GM19455 (cell line): ENCODE measurements around the gene GSTM5.
"Not testable (repeated sequence)": the region's sequence is repeated elsewhere in the genome, so short reads cannot be mapped to it uniquely, and the experiment has no call there.

Experiments used
- ATAC-seq: cut with Tn5 transposase; IDR thresholded peaks from one replicate; pipeline ENCODE4 v1.9.1; 2021; ENCODE audit not compliant: unreplicated experiment

The GSTM5 gene

DNA sequence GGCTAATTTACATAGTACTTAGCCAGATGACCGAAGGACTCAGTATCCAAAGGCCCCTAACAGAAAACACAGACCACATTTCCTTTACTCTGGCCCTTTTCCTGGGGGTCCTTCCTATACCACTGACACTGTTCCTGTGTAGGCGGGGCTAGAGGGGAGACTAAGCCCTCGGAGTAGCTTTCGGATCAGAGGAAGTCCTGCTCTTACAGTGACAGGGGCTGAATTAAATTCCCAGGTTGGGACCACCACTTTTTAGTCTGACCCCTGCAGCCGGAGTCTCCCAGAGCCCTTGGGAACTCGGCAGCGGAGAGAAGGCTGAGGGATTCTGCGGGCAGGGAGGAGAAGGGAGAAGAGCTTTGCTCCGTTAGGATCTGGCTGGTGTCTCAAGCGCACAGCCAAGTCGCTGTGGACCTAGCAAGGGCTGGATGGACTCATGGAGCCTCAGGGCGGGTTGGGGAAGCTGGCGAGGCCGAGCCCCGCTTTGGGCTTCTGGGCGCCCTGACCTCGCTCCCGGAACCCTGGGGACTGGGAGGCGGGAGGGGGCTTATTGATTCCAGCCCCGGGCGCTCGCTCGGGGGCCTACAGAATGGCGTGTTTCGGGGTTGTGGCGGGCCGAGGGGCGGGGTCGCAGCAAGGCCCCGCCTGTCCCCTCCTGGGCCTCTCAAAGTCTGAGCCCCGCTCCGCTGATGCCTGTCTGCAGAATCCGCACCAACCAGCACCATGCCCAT lies at the start of gene GSTM5:
Gene GSTM5 (plus strand): TSS at position 659 of the 728 bp plus-strand sequence. CDS start 62 bp downstream, at position 721.
- not testable (repeated sequence) for ATAC-seq

DNA sequence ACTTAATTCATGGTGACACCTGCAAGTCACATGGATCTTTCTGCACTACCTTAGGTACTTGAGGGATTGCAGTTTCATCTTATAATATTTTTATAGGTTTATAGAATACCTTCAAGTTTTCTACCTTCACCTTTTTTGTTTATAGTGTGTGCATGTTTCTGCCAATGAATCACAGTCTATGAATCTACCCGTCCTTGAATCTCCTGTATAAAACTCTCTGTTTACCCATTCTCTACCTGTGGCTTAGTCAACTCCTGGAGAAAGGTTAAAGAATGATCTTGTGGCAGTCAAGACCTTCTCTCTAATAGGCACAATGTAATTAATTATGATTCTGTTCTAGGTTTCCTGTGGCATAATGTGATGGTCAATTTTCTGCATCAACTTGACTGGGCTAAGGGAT lies 47.4 kb upstream of the GSTM5 start:
- ATAC-seq, result no peak

DNA sequence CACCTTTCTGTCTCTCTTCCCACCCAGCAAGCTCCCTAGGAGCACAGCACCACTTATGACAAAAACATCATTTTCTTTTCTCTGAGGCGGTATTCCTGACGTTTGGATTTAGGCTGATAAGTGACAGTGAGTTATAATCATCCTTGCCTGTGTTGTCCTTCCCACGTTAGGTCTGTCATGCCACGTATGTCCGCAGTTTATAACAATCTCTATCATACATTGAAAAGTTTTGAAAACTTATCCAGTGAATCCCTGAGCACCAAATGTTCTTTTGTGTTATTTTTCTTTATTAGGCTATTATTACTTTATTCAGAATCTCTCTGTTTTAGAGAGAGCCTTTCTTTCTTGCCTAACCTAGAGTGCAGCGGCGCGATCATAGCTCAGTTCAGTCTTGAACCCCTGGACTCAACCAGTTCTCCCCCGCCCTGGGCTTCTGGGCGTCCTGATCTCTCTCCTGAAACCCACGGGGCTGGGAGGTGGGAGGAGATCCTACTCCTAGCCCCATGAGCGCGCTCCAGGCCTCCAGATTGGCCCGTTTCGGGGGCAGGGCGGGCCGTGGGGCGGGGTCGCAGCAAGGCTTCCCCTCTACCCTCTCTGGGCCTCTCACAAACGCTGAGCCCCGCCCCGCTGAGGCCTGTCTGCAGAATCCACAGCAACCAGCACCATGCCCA lies 44.5 kb upstream of the GSTM5 start, which contains the start of gene GSTM2:
Gene GSTM2 (plus strand): TSS at position 606 of the 671 bp plus-strand sequence. CDS start 59 bp downstream, at position 665.
- peak; percentile 88 for ATAC-seq

DNA sequence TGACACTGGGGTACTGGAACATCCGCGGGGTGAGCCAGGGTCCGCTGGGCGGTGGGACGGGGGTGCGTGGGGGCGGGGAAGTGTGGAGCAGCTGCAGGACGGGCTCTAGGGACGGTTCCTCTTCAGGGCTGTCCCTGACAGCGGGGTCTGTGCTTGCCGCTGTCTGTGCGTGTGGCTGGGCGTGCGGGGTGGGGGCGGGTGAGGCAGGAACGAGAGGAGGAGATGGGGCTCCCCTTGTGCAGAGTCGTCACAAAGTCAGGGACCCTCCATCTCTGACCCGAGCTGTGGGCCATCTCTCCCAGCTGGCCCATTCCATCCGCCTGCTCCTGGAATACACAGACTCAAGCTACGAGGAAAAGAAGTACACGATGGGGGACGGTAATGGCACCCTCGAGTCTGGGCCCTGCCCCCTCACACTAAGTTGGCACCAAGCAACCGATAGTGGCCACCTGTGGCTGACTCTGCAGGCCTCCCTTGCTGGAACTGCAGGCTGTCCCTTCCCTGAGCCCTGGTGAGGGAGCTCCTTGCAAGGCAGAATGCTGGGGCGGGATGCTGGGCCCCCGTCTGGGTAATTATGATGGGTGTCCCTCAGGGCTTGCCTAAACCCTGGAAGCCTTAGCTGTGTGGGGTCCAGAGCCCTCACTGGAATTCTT lies 43.8 kb upstream of the GSTM5 start:
- no peak for ATAC-seq

DNA sequence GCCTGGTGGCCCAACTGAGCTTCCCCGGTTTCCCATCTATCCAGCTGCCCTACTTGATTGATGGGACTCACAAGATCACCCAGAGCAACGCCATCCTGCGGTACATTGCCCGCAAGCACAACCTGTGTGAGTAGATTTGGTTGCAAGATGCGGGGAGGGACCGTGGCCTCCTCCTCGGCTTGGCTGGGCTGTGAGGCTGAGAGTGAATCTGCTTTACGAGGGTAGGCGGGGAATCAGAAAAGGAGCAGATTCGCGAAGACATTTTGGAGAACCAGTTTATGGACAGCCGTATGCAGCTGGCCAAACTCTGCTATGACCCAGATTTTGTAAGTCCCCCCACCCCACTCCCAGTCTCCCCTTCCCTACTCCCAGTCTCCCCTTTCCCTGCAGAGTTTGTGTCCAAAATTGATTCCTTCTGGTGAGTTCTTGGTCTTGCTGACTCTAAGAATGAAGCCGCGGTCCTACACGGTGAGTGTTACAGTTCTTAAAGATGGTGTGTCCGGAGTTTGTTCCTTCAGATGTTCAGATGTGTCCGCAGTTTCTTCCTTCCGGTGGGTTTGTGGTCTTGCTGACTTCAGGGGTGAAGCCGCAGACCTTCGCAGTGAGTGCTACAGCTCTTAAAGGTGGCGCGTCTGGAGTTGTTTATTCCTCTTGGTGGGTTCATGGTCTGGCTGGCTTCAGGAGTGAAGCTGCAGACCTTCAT lies 42.7 kb upstream of the GSTM5 start:
- ATAC-seq, result no peak

DNA sequence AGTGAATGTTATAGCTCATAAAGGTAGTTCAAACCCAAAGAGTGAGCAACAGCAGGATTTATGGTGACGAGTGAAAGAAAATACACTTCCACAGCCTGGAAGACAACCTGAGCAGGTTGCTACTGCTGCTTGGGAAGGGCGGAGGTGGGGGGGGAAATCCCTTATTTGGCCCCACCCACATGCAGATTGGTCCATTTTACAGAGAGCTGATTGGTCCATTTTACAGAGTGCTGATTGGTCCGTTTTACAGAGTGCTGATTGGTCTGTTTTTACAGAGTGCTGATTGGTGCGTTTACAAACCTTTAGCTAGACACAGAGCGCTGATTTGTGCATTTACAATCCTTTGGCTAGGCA lies 42.1 kb upstream of the GSTM5 start:
- ATAC-seq, result not testable (repeated sequence)

DNA sequence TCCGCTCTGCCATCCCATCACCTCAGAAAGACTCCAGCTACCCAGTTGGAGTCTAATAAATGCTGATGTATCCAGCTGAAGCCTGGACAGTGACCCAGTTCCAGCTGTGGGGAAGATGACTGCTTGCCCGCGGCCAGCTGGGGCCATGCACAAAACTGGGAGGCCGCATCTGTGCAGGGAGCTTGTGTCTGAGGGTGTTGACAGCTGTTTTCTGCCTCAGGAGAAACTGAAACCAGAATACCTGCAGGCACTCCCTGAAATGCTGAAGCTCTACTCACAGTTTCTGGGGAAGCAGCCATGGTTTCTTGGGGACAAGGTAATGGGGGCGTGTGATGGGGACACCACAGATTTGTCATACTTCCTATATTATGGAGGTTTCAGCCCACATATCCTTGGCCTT lies 41.0 kb upstream of the GSTM5 start:
- no peak for ATAC-seq

DNA sequence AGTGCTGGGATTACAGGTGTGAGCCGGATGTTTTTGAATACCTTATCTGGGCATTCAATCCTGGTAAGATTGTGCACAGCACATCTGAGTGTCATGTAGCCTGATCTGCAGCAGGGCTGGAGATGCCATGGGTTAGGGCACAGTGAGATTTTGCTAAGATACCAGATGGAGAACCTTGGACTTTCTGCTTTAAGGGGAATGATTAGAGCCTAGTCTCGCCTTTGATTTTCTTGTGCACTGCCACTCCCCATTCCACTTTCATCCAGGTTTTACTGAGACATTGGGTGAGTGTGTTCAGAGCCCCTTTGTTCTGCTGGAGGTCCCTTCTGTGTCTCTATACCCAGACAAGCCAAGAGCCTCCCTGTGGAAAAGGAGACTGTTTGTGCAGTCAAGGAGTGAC lies 38.2 kb upstream of the GSTM5 start:
- not testable (repeated sequence) for ATAC-seq

DNA sequence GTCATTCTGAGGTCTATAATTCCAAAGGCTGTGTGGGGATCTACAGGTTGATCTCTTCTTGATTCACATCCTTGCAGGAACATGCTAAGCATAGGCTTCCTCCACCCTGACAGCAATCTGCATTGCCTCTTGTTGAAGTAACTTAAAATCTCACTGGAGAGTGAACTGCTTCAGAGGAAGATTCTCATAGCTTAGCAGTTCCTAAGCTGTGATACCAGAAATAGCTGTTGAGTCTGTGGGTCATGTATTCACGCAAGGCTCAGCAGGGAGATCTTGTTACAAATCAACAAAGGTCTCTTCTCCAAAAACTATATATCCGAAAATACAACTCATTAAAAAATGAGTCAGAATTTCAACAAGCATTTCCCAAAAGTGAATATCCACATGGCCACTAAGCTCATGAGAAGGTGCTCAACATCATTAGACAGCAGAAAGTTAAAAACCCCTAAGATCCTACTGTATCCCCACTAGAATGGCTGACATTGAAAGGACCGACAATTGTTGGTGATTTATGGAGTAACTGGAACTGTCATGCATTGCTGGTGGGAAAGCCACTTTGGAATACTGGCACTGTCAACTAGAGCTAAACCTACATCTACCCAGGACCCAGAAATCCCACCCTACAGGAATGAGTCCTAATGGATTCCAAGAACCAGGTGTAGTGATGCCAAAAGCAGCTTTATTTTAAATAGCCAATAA lies 35.2 kb upstream of the GSTM5 start:
- ATAC-seq, result not testable (repeated sequence)

DNA sequence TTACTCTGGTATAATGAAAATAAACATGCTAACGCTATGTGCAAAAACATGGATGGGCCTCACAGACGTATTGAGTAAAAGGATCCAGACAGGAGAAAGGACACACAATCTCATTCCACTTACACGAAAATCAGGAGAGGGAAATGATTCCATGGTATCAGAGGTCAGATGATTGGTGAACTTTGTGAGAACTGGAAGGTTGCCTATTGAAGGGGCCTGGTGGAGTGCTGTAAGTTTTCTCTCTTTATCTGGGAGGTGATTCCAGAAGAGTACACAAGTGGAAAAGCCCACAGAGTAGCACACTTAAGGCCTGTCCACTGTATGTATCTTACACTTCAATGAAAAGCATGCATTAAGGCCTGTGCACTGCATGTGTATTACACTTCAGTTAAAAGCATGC lies 34.6 kb upstream of the GSTM5 start:
- no peak for ATAC-seq

DNA sequence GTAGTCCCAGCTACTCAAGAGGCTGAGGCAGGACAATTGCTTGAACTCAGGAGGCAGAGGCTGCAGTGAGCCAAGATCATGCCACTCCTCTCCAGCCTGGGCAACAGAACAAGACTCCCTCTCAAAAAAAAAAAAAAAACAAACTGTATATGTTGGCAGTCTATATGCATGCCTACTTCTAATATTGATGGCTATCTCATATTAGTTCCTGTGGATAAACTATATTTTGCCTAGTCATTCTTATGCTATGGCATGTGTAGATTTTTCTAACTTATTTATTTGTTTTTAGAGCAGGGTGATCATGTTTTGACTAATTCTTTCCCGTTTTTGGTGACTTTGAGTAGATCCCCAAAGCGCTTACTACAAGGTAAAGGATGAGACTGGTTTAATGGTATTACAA lies 33.4 kb upstream of the GSTM5 start:
- not testable (repeated sequence) for ATAC-seq

DNA sequence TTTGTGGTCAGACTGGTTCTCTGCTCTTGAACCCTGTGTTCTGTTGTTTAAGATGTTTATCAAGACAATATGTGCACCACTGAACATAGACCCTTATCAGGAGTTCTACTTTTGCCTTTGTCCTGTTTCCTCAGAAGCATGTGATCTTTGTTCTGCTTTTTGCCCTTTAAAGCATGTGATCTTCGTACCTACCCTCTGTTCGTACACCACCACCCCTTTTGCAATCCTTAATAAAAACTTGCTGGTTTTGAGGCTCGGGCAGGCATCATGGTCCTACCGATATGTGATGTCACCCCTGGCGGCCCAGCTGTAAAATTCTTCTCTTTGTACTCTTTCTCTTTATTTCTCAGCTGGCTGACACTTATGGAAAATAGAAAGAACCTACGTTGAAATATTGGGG lies 27.3 kb upstream of the GSTM5 start:
- ATAC-seq, result not testable (repeated sequence)

DNA sequence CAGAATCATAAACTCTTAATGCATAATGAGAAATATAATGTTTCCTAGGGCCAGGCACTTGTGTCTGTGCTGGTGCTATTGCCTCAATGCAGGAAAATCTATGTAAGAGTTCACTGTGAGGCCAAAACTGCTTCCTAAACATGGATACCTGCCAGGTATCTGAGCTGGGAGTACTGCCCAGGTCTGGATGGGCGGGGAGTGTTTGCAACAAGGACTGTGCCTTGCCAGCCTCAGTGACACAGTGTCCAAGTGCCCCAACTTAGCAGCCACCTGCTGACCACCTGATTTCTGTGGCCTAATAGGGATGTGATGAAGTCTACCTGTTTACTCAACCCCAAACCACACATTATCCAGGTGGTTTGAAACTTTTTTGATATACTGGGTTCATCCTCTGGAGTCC lies 26.7 kb upstream of the GSTM5 start:
- ATAC-seq, result not testable (repeated sequence)

DNA sequence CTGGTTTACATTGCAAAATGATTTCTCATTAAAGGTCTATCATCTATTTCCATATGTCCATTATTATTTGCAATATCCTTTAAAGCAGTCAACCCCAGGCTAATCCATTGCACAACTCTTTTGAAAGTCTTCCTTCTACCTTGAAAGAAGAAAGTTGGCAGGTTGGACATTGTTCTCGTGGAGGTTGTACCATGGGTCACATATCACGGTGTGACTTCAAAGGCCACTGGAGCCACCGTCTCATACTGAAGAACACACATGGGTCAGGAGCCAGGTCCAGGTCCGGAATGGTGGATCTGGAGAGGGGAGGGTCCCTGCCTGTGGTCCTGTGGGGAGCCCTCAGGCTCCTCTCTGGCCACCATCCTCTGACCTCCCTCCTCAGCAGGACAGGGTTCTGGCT lies 26.2 kb upstream of the GSTM5 start:
- ATAC-seq, result not testable (repeated sequence)

DNA sequence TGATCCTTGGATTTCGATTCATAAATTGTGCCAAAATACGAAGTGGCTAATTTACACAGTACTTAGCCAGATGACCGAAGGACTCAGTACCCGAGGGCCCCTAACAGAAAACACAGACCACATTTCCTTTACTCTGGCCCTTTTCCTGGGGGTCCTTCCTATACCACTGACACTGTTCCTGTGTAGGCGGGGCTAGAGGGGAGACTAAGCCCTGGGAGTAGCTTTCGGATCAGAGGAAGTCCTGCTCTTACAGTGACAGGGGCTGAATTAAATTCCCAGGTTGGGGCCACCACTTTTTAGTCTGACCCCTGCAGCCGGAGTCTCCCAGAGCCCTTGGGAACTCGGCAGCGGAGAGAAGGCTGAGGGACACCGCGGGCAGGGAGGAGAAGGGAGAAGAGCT lies 24.9 kb upstream of the GSTM5 start:
- ATAC-seq, result peak; percentile 16

DNA sequence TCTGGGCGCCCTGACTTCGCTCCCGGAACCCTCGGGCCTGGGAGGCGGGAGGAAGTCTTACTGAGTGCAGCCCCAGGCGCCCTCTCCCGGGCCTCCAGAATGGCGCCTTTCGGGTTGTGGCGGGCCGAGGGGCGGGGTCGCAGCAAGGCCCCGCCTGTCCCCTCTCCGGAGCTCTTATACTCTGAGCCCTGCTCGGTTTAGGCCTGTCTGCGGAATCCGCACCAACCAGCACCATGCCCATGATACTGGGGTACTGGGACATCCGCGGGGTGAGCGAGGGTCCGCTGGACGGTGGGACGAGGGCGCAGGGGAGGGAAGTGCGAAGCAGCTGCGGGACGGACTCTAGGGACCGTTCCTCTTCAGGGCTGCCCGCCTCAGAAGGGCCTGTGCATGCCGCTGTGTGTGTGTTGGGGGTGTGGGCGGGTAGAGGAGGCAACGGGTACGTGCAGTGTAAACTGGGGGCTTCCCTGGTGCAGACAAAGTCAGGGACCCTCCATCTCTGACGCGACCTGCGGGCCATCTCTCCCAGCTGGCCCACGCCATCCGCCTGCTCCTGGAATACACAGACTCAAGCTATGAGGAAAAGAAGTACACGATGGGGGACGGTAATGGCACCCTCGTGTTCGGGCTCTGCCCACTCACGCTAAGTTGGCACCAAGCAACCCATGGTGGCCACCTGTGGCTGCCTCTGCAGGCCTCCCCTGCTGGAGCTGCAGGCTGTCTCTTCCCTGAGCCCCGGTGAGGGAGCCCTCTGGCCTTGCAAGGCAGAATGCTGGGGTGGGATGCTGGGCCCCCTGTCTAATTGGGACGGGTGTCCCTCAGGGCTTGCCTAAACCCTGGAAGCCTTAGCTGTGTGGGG lies 24.2 kb upstream of the GSTM5 start, which contains the start of gene GSTM1:
Gene GSTM1 (plus strand): TSS at position 177 of the 859 bp plus-strand sequence. CDS start 57 bp downstream, at position 234.
- peak; percentile 97 for ATAC-seq

DNA sequence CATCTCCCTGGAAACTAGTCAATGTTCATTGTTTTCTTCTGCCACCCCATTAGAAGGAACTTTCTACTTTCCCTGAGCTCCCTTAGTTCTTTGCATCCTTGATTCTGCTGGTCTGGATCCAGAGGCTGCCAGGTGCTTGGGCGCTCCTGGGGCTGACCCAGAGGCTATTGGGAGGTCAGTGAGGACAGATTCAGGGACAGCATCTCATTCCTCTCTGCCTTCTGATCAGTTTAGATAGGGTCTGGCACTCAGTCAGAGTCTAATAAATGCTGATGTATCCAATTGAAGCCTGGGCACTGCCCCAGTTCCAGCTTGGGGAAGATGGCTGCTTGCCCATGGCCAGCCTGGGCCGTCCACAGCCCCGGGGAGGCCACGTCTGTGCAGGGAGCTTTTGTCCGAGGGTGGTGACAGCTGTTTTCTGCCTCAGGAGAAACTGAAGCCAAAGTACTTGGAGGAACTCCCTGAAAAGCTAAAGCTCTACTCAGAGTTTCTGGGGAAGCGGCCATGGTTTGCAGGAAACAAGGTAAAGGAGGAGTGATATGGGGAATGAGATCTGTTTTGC lies 22.1 kb upstream of the GSTM5 start:
- no peak for ATAC-seq

DNA sequence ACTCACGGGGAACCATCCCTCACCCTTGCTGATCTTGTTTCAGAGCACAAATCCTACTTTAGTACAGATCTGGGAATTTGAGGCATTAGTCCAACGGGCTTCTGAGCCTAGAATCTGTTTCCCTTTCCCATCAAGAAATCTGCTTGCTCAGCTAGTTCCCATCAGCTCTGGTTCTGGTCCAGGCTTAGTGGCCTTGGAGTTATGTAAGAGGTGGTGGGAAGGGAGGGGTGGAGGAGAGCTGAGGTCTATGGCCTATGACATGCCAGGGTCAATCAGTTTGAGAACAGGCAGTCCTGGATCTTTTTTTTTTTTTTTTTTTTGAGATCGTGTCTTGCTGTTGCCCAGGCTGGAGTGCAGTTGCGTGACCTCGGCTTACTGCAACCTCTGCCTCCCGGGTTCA lies 20.3 kb upstream of the GSTM5 start:
- ATAC-seq, result no peak

DNA sequence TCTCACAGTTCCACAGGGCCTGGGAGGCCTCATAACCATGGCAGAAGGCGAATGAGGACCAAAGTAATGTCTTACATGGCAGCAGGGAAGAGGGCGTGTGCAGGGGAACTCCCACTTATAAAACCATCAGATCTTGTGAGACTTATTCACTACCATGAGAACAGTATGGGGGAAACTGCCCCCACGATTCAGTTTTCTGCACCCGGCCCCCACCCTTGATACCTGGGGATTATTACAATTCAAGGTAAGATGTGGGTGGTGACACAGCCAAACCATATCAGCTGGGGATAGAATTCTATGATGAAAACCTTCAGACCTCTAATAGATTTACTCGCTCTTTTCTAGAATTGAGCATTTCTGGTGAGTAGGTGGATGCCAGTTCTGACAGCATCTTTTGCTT lies 17.7 kb upstream of the GSTM5 start:
- not testable (repeated sequence) for ATAC-seq
